Ishikawa (cell line): ENCODE results near the gene SLC25A12.

ENCODE experiments used
- EGR1 ChIP-seq: IDR thresholded peaks from 2 replicates; pipeline ENCODE4 v1.6.1; 2012
- TCF12 ChIP-seq: IDR thresholded peaks from 2 replicates; pipeline ENCODE4 v1.6.1; 2012; ENCODE audit warnings: low read depth

The SLC25A12 gene

GRCh38 chr2:171735991-171736710, 157.9 kb downstream of the SLC25A12 start:
- TF ChIP-seq TCF12, result no peak
- TF ChIP-seq EGR1, result no peak
